ENCODE measurements around the gene FGF14. TPM values are rescaled to one million over a fixed set of nuclear protein-coding genes. Genes with fewer than 3 reads are reported as not detected.

FGF14 gene
- total RNA-seq (1 to 10 TPM in 2 of 7 donors, under 1 TPM in 3, not detected in 2; 0.43 to 4.8 (median 0.60) TPM), polyA plus RNA-seq (under 1 TPM; 0.06 to 0.80 TPM)
- long read RNA-seq, donor 1 = 0 reads
- long read RNA-seq, donor 2 = 0 reads
- long read RNA-seq, donor 3, partial matches to known transcripts = 0 of 1 reads
- long read RNA-seq, donor 3, other reads (novel, unspliced or antisense) = 1 of 1 reads

DNA sequence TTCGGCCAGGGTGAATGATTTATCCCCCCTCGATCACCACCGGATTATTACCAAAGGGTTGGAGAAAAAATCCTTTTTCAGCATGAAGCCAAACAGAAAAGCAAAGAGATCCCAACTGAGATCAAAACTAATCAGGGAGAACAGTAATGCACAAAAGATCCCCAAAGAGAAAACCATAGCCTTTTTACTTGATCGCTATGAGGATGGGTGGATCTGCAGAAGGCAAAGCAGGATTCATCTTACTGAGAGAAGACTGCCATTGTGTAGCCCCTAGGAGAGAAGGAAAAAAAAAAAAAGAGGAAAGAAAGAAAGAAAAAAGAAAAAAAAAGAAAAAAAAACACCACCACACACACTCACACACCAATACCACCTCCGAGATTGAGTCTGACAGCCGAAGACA, at the start of gene FGF14:
TSS of gene FGF14 (minus strand) at position 283 of the 400 bp plus-strand sequence.
- H3K4me1 ChIP-seq (ENCODE audit: insufficient read depth) = peaks cover 2% of the 10 kb centered on the region
- intact Hi-C loops (cut with DNase I) = no loop called here
- no peaks in the 10 kb centered on the region for H3K27me3 ChIP-seq
- no peak for TF ChIP-seq POLR2A (IDR thresholded peaks at IDR 0.05)
- no peak for TF ChIP-seq EP300 (IDR thresholded peaks at IDR 0.05)
- TF ChIP-seq, protein P1, sequence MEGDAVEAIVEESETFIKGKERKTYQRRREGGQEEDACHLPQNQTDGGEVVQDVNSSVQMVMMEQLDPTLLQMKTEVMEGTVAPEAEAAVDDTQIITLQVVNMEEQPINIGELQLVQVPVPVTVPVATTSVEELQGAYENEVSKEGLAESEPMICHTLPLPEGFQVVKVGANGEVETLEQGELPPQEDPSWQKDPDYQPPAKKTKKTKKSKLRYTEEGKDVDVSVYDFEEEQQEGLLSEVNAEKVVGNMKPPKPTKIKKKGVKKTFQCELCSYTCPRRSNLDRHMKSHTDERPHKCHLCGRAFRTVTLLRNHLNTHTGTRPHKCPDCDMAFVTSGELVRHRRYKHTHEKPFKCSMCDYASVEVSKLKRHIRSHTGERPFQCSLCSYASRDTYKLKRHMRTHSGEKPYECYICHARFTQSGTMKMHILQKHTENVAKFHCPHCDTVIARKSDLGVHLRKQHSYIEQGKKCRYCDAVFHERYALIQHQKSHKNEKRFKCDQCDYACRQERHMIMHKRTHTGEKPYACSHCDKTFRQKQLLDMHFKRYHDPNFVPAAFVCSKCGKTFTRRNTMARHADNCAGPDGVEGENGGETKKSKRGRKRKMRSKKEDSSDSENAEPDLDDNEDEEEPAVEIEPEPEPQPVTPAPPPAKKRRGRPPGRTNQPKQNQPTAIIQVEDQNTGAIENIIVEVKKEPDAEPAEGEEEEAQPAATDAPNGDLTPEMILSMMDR (IDR thresholded peaks at IDR 0.05) = no peak
- H3K4me3 ChIP-seq = peak within 1 kb of the TSS; percentile 38
- WGBS, 3 donors = 5 to 6% (median 5%) methylated on average over 6 of the region's 6 CpGs
- no peaks in the 10 kb centered on the region for H3K36me3 ChIP-seq
- H3K9me3 ChIP-seq = no peaks in the 10 kb centered on the region
- DNase-seq = no peak
- H3K27ac ChIP-seq = no peak within 1 kb of the TSS

DNA sequence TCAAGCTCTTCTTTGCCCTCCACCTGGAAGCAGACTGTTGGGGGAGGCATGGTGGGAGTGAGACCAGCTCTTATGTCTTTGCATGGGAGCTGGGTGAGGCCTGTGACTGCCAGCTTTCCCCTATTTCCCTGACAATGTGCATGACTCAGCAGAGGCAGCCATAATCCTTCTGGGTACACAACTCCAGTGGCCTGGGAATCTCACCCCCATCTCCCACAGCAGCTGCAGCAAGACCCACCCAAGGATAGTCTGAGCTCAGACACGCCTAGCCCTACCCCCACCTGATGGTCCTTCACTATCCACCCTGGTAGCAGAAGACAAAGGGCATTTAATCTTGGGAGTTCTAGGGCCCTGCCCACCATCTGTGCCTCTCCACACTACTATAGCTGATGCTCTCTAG, 41.4 kb upstream of the FGF14 start:
- Histone ChIP-seq H3K9me3 (no peaks in the 10 kb centered on the region), H3K36me3 (no peaks in the 10 kb centered on the region), H3K4me1 (ENCODE audit: insufficient read depth) (no peaks in the 10 kb centered on the region), H3K27ac (no peak overlapping the region), H3K27me3 (no peaks in the 10 kb centered on the region), H3K4me3 (no peak overlapping the region)
- DNase-seq = no peak
- TF ChIP-seq POLR2A (IDR thresholded peaks at IDR 0.05) = no peak
- TF ChIP-seq, protein P1 (IDR thresholded peaks at IDR 0.05) = no peak
- TF ChIP-seq EP300 (IDR thresholded peaks at IDR 0.05) = no peak
- WGBS, 3 donors = 73 to 93% (median 89%) methylated on average over 1 of the region's 1 CpG
- intact Hi-C loops (cut with DNase I) = no loop called here

DNA sequence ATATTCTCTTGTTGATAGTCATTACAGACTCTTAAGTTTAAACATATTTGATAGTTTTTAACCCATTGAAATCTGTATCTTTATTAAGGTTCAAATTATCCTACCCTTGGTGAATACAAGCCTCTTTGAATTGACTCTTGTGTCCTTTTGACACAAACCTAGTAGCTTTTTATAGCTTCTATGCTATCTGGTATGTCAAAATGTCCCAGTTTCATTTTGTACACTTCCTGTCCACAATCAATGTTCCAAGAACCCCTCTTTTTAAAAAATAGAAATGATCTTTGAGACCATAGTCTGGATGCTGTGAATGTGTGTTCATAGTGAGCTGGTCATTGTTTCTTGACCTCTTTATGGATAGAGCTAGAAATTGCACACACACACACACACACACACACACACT, 39.2 kb upstream of the FGF14 start:
- TF ChIP-seq, protein P1 (IDR thresholded peaks at IDR 0.05) = no peak
- TF ChIP-seq POLR2A (IDR thresholded peaks at IDR 0.05) (no peak), EP300 (IDR thresholded peaks at IDR 0.05) (no peak)

DNA sequence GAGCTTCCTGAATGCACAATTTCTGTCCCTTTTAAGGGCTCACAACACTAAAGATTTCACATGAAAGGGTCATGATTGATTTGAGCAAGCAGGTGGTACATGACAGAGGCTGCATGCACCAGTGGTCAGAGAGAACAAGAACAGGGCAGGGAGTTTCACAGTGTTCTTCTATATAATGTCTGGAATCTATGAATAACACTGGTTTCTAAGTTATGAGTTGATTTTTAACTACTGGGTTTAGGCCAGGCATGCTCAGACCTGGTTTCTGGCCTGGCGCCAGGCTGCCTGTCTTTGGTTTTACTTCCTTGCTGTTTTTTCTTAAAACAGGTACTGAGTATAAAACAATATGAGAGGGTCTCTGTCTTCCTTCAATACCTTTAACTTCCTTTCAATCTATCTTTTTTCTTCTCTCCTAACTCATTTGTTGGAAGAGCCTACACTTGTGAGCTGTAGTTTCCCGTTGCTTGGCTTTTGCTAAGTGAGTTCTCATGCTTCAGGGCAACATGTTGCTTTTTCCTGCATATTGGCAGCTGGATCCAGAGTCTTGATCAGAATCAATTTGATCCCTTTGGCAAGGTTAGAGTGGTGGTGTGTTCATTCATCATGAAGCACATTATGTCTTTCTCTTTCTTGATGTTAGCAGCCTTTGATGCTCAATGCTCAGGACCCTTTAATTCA, 38.5 kb upstream of the FGF14 start:
- intact Hi-C loops (cut with DNase I) = no loop called here
- DNase-seq = no peak
- Histone ChIP-seq H3K4me3 (no peak overlapping the region), H3K9me3 (no peaks in the 10 kb centered on the region), H3K36me3 (no peaks in the 10 kb centered on the region), H3K4me1 (ENCODE audit: insufficient read depth) (no peaks in the 10 kb centered on the region), H3K27me3 (no peaks in the 10 kb centered on the region), H3K27ac (no peak overlapping the region)
- WGBS, 3 donors = 58 to 71% (median 60%) methylated on average over 2 of the region's 2 CpGs
- TF ChIP-seq EP300 (IDR thresholded peaks at IDR 0.05) (no peak), POLR2A (IDR thresholded peaks at IDR 0.05) (no peak)
- TF ChIP-seq, protein P1 (IDR thresholded peaks at IDR 0.05) = no peak

More for the DNA sequence above, 39.2 kb upstream of the FGF14 start:
- Histone ChIP-seq H3K9me3 (no peaks in the 10 kb centered on the region), H3K27ac (no peak overlapping the region), H3K4me1 (ENCODE audit: insufficient read depth) (no peaks in the 10 kb centered on the region), H3K4me3 (no peak overlapping the region), H3K36me3 (no peaks in the 10 kb centered on the region), H3K27me3 (no peaks in the 10 kb centered on the region)
- intact Hi-C loops (cut with DNase I) = no loop called here
- DNase-seq = no peak
